Panc1 (cell line): Measurements from ENCODE around the gene PPP1R3E.

Source experiments
- CTCF ChIP-seq: fragments of 450-650 bp; IDR thresholded peaks from 2 replicates; pipeline ENCODE4 v1.5.1; 2017; ENCODE audit warnings: mild to moderate bottlenecking
- POLR2AphosphoS5 ChIP-seq: IDR thresholded peaks from 2 replicates; pipeline ENCODE4 v1.6.1; 2012; ENCODE audit warnings: mild to moderate bottlenecking, low read depth, low read length, moderate library complexity
- REST ChIP-seq, 2 experiments: IDR thresholded peaks; 2 replicates each; pipeline ENCODE4 v1.6.1; 2011 to 2012; ENCODE audit warnings: low read depth in 2 of 2, control low read depth in 1 of 2, low read length in 1 of 2, mild to moderate bottlenecking in 1 of 2, moderate library complexity in 1 of 2; ENCODE audit not compliant: insufficient read depth in 1 of 2
- SIN3A ChIP-seq: IDR thresholded peaks from 2 replicates; pipeline ENCODE4 v1.6.1; 2012; ENCODE audit warnings: low read depth, mild to moderate bottlenecking, low read length, moderate library complexity, borderline replicate concordance; ENCODE audit not compliant: insufficient read depth
- TCF7L2 ChIP-seq: IDR thresholded peaks from 2 replicates; pipeline ENCODE4 v1.6.1; 2011; ENCODE audit warnings: mild to moderate bottlenecking, low read depth, low read length, inconsistent platforms

GRCh38 chr14:23284654-23285529, 17.8 kb downstream of the PPP1R3E start:
- TF ChIP-seq CTCF (no peak), POLR2AphosphoS5 (no peak), SIN3A (no peak), TCF7L2 (no peak), REST (IDR thresholded peaks at IDR 0.05; ENCODE audit: insufficient read depth in 1 of 2, low read depth in 2 of 2, low read length in 1 of 2) (no peak)
